Neural cell (in vitro differentiated cells): ENCODE results near the gene EML6. TPM values are rescaled to one million over a fixed set of nuclear protein-coding genes. Genes with fewer than 3 reads are reported as not detected.

Experiments used
- H2AFZ ChIP-seq: fragments of 200-600, 300-800 bp; sonication (generic), shearing (Covaris generic); 2 replicates; pipeline ENCODE4 v1.6.0; 2014; ENCODE audit warnings: low read depth, mild to moderate bottlenecking, antibody characterized with exemption, low read length, moderate library complexity
- H3F3A ChIP-seq: fragments of 200-600 bp; shearing (Covaris generic); 2 replicates; pipeline ENCODE4 v1.6.1; 2016; ENCODE audit warnings: mild to moderate bottlenecking, moderate library complexity, mixed read lengths, antibody characterized with exemption, low read length; ENCODE audit not compliant: insufficient read depth, poor library complexity, severe bottlenecking
- H3K27ac ChIP-seq: fragments of 200-600, 300-800 bp; sonication (generic), shearing (Covaris generic); 2 replicates; pipeline ENCODE4 v1.5.1; 2014; ENCODE audit warnings: mild to moderate bottlenecking, low read length, moderate library complexity
- H3K27me3 ChIP-seq: fragments of 300-800, 200-600 bp; sonication (generic), shearing (Covaris generic); 2 replicates; pipeline ENCODE4 v1.6.0; 2014; ENCODE audit warnings: mild to moderate bottlenecking, low read depth, low read length, moderate library complexity; ENCODE audit not compliant: insufficient read depth
- H3K36me3 ChIP-seq: fragments of 300-800, 200-600 bp; sonication (generic), shearing (Covaris generic); 2 replicates; pipeline ENCODE4 v1.5.1; 2014; ENCODE audit warnings: mild to moderate bottlenecking, antibody characterized with exemption, low read length, moderate library complexity; ENCODE audit not compliant: insufficient read depth
- H3K4me2 ChIP-seq: fragments of 300-800, 200-600 bp; sonication (generic), shearing (Covaris generic); 2 replicates; pipeline ENCODE4 v1.6.0; 2014; ENCODE audit warnings: mild to moderate bottlenecking, low read length
- H3K4me3 ChIP-seq: fragments of 300-800, 200-600 bp; sonication (generic), shearing (Covaris generic); 2 replicates; pipeline ENCODE4 v1.5.1; 2014; ENCODE audit warnings: mild to moderate bottlenecking, low read length, moderate library complexity
- H3K79me2 ChIP-seq: fragments of 200-600 bp; shearing (Covaris generic); replicated peaks from 2 replicates; pipeline ENCODE4 v1.6.0; 2014; ENCODE audit warnings: mild to moderate bottlenecking, low read length, moderate library complexity; ENCODE audit not compliant: insufficient read depth
- H3K9ac ChIP-seq: fragments of 300-800, 200-600 bp; sonication (generic), shearing (Covaris generic); 2 replicates; pipeline ENCODE4 v1.6.1; 2016; ENCODE audit warnings: mild to moderate bottlenecking, low read length, mixed read lengths
- H3K9me2 ChIP-seq: fragments of 200-600 bp; shearing (Covaris generic); 2 replicates; pipeline ENCODE4 v1.6.1; 2016; ENCODE audit warnings: mild to moderate bottlenecking, low read length, mixed read lengths; ENCODE audit not compliant: insufficient read depth
- H3K9me3 ChIP-seq: fragments of 200-600, 300-800 bp; sonication (generic), shearing (Covaris generic); 2 replicates; pipeline ENCODE4 v1.6.1; 2016; ENCODE audit warnings: mild to moderate bottlenecking, mixed run types, low read length, moderate library complexity, mixed read lengths
- H4K20me1 ChIP-seq: fragments of 200-600 bp; shearing (Covaris generic); 2 replicates; pipeline ENCODE4 v1.6.1; 2016; ENCODE audit warnings: mild to moderate bottlenecking, mixed run types; ENCODE audit not compliant: insufficient read depth
- EP300 ChIP-seq: fragments of 450-650 bp; conservative IDR thresholded peaks from 2 replicates; pipeline ENCODE4 v1.6.1; 2014; ENCODE audit warnings: antibody characterized with exemption, mild to moderate bottlenecking, moderate library complexity; ENCODE audit not compliant: poor library complexity, severe bottlenecking
- EZH2 ChIP-seq: fragments of 200-600, 300-800 bp; shearing (Covaris generic), sonication (generic); IDR thresholded peaks from 2 replicates; pipeline ENCODE4 v1.6.1; 2014; ENCODE audit warnings: antibody characterized with exemption, low read length, borderline replicate concordance, mild to moderate bottlenecking; ENCODE audit not compliant: insufficient read depth, poor library complexity, severe bottlenecking
- MXI1 ChIP-seq: fragments of 450-650 bp; conservative IDR thresholded peaks from 2 replicates; pipeline ENCODE4 v1.6.1; 2014; ENCODE audit warnings: antibody characterized with exemption, mild to moderate bottlenecking; ENCODE audit not compliant: poor library complexity, severe bottlenecking
- POLR2AphosphoS5 ChIP-seq: IDR thresholded peaks from 2 replicates; pipeline ENCODE4 v1.6.1; 2012
- RAD21 ChIP-seq: fragments of 450-650 bp; conservative IDR thresholded peaks from 2 replicates; pipeline ENCODE4 v1.6.1; 2014; ENCODE audit warnings: antibody characterized with exemption, mild to moderate bottlenecking, moderate library complexity
- SMC3 ChIP-seq: fragments of 450-650 bp; conservative IDR thresholded peaks from 2 replicates; pipeline ENCODE4 v1.6.1; 2014; ENCODE audit warnings: antibody characterized with exemption, mild to moderate bottlenecking, moderate library complexity; ENCODE audit not compliant: poor library complexity
- TAF1 ChIP-seq: IDR thresholded peaks from 2 replicates; pipeline ENCODE4 v1.6.1; 2012; ENCODE audit warnings: low read depth
- polyA plus RNA-seq: library from polyadenylated mRNA; depleted of rRNA; stranded (reverse); fragments of >200 nt; gene quantifications from 2 replicates; pipeline ENCODE4 v1.2.3, GENCODE V29; 2014
- TF ChIP-seq, protein P1 (sequence below): fragments of 450-650 bp; IDR thresholded peaks from 2 replicates; pipeline ENCODE4 v1.5.1; 2014; ENCODE audit warnings: antibody characterized with exemption, mild to moderate bottlenecking, moderate library complexity; ENCODE audit not compliant: poor library complexity, severe bottlenecking
- TF ChIP-seq, protein P2 (sequence below): IDR thresholded peaks from 2 replicates; pipeline ENCODE4 v1.6.1; 2012; ENCODE audit warnings: borderline replicate concordance

The EML6 gene
- polyA plus RNA-seq, 1 donor from 2014 or later: 13.4 TPM

DNA sequence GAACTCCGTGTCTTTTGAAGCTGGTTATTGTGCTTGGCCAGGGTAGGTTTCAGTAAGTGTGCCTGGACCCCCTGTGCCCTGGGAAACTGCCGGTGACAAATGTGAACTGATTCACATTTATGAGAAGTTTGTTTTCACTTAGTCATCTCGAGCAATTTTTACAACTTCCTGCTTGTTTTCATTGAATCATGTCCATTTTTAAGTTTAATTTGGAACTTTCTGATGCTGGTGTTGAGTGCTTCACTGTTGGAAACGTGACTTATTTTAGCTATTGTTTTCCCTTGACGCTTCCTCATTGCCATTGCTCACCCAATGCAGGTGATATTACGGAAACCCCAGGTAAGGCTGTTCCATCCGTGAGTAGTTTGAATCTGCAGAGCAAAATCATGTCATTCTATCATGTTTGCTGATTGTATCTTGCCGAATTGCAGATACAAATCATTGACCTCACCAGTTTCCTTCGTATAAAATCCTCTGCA lies 229.6 kb downstream of the EML6 start:
- Histone ChIP-seq H3K27ac (no peak overlapping the region), H3K79me2 (no peaks in the 10 kb centered on the region), H3K9me2 (no peaks in the 10 kb centered on the region), H3K4me2 (no peak overlapping the region), H3K36me3 (no peaks in the 10 kb centered on the region), H3F3A (no peaks in the 10 kb centered on the region), H4K20me1 (no peaks in the 10 kb centered on the region), H3K4me3 (no peak overlapping the region), H3K9ac (no peak overlapping the region), H3K27me3 (no peaks in the 10 kb centered on the region), H2AFZ (no peak overlapping the region), H3K9me3 (no peaks in the 10 kb centered on the region)
- no peak for TF ChIP-seq MXI1
- no peak for TF ChIP-seq RAD21
- TF ChIP-seq TAF1: no peak
- no peak for TF ChIP-seq POLR2AphosphoS5
- TF ChIP-seq EZH2: no peak
- TF ChIP-seq SMC3: no peak
- TF ChIP-seq, protein P1, sequence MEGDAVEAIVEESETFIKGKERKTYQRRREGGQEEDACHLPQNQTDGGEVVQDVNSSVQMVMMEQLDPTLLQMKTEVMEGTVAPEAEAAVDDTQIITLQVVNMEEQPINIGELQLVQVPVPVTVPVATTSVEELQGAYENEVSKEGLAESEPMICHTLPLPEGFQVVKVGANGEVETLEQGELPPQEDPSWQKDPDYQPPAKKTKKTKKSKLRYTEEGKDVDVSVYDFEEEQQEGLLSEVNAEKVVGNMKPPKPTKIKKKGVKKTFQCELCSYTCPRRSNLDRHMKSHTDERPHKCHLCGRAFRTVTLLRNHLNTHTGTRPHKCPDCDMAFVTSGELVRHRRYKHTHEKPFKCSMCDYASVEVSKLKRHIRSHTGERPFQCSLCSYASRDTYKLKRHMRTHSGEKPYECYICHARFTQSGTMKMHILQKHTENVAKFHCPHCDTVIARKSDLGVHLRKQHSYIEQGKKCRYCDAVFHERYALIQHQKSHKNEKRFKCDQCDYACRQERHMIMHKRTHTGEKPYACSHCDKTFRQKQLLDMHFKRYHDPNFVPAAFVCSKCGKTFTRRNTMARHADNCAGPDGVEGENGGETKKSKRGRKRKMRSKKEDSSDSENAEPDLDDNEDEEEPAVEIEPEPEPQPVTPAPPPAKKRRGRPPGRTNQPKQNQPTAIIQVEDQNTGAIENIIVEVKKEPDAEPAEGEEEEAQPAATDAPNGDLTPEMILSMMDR: no peak
- TF ChIP-seq, protein P2, sequence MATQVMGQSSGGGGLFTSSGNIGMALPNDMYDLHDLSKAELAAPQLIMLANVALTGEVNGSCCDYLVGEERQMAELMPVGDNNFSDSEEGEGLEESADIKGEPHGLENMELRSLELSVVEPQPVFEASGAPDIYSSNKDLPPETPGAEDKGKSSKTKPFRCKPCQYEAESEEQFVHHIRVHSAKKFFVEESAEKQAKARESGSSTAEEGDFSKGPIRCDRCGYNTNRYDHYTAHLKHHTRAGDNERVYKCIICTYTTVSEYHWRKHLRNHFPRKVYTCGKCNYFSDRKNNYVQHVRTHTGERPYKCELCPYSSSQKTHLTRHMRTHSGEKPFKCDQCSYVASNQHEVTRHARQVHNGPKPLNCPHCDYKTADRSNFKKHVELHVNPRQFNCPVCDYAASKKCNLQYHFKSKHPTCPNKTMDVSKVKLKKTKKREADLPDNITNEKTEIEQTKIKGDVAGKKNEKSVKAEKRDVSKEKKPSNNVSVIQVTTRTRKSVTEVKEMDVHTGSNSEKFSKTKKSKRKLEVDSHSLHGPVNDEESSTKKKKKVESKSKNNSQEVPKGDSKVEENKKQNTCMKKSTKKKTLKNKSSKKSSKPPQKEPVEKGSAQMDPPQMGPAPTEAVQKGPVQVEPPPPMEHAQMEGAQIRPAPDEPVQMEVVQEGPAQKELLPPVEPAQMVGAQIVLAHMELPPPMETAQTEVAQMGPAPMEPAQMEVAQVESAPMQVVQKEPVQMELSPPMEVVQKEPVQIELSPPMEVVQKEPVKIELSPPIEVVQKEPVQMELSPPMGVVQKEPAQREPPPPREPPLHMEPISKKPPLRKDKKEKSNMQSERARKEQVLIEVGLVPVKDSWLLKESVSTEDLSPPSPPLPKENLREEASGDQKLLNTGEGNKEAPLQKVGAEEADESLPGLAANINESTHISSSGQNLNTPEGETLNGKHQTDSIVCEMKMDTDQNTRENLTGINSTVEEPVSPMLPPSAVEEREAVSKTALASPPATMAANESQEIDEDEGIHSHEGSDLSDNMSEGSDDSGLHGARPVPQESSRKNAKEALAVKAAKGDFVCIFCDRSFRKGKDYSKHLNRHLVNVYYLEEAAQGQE: no peak
- no peak for TF ChIP-seq EP300

DNA sequence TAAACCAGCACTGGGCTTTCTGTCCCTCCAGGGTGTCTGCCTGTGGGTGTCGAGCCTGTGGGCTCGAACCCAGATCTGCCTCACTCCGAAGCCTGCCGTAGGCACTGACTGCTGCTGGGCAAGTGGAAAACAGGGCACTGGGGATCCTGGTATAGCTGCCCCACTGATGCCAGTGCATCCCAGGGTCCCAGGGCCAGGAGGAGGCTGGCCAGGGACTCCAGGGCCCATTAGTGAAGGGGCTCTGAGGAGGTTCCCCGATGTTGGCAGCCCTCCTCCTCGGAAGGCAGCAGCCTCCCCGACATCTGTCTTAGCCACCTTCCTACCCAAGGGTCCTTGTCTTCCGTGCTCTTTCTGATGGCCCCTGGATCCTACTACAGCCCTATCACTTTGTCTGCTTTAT lies 230.7 kb downstream of the EML6 start:
- Histone ChIP-seq H3K4me2 (no peak overlapping the region), H3K9ac (no peak overlapping the region), H2AFZ (no peak overlapping the region), H3K27ac (no peak overlapping the region), H3K79me2 (no peaks in the 10 kb centered on the region), H3K36me3 (no peaks in the 10 kb centered on the region), H3K9me2 (no peaks in the 10 kb centered on the region), H3K9me3 (no peaks in the 10 kb centered on the region), H3K27me3 (no peaks in the 10 kb centered on the region), H4K20me1 (no peaks in the 10 kb centered on the region), H3F3A (no peaks in the 10 kb centered on the region), H3K4me3 (no peak overlapping the region)
- TF ChIP-seq EP300 (no peak), POLR2AphosphoS5 (no peak), MXI1 (no peak), EZH2 (no peak), RAD21 (no peak)
- TF ChIP-seq, protein P2: no peak
- TF ChIP-seq, protein P1: no peak
